22Rv1 (cell line): ENCODE data around the gene ACAT2.

Source experiments
- CTCF ChIP-seq: fragments of 450-650 bp; IDR thresholded peaks from 2 replicates; pipeline ENCODE4 v1.5.1; 2017; ENCODE audit warnings: mild to moderate bottlenecking
- ZFX ChIP-seq: fragments of 450-650 bp; IDR thresholded peaks from 2 replicates; pipeline ENCODE4 v1.6.1; 2017; ENCODE audit warnings: antibody characterized with exemption, borderline replicate concordance

GRCh38 chr6:159788276-159788675 lies 26.4 kb downstream of the ACAT2 start:
- TF ChIP-seq CTCF (no peak), ZFX (no peak)
